Measurements from ENCODE around the gene NBPF15.
"Not testable (repeated sequence)": the region's sequence is repeated elsewhere in the genome, so short reads cannot be mapped to it uniquely, and the experiment has no call there.

The NBPF15 gene, protein sequence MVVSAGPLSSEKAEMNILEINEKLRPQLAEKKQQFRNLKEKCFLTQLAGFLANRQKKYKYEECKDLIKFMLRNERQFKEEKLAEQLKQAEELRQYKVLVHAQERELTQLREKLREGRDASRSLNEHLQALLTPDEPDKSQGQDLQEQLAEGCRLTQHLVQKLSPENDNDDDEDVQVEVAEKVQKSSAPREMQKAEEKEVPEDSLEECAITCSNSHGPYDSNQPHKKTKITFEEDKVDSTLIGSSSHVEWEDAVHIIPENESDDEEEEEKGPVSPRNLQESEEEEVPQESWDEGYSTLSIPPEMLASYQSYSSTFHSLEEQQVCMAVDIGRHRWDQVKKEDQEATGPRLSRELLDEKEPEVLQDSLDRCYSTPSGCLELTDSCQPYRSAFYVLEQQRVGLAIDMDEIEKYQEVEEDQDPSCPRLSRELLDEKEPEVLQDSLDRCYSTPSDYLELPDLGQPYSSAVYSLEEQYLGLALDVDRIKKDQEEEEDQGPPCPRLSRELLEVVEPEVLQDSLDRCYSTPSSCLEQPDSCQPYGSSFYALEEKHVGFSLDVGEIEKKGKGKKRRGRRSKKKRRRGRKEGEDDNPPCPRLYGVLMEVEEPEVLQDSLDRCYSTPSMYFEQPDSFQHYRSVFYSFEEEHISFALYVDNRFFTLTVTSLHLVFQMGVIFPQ

DNA sequence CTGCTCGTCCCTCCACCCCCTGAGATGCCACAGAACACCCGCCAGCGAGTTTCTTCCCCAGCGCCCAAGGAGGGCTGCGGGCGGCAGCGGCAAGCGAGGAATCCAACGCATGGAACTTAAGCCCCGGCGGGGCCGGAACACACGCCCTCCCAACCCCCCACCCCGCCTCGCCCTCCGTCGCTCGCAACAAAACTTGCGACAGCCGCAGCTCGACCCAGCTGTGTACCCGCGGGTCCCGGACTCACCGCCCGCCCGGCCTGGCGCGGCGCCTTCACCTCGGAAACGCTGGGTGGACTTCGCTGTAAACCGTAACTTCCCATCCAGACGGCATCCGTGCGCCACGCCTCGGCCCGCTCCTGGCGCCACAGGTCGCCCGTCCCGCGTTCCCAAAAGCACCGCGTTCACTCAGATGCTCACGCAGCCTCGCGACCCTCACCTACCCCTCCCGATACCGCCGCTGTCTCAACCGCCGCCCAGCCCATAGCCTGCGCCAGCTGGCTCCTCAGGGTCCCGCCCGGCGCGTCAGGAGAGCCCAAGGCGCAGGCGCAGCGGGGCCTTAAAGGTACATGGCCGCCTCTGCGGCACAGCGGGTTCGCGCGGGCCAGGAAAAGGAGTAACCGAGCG, at the start of gene NBPF15:
Gene NBPF15, minus strand, starts transcription at position 534 of the 624 bp plus-strand sequence. CDS start 21,666 bp downstream, outside the sequence.
- DNase-seq: peak; percentile 73 to 78

DNA sequence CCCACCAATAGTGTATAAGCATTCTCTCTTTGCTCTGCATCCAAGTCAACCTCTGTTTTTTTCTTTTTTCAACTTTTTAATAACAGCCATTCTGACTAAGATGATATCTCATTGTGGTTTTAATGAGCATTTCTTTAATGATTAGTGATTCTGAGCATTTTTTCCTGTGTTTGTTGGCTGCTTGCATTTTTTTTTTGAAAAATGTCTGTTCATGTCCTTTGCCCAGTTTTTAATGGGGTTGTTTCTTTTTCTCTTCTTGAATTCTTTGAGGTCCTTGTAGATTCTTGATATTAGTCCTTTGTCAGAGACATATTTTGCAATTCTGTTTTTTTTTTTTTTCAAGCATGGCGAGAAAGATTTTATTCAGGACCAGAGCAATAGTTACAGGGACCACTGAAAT, 35.0 kb upstream of the NBPF15 start:
- DNase-seq: not testable (repeated sequence)

GRCh38 chr1:144494130-144494529, 32.7 kb upstream of the NBPF15 start:
- not testable (repeated sequence) for DNase-seq

DNA sequence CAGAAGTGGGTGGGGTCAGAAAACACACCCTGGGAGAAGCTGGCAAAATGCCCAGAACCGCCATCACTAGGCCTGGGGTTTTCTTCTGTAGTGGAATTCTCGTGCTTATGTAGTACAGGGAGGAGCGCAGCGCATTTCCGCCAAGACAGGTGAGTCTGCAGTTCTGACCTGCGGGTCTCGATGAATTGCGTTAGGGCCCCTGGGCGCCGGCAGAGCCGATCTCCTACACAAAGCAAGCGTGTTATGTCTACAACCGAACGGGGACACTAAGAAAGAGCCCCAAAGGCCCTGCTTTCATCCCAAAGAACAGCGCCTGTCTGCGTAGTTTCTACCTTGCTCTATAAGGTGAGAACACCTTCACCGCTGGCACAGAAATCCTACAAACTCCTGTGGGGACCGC, 28.9 kb upstream of the NBPF15 start:
- peak; percentile 14 to 22 for DNase-seq

- DNase-seq: not testable (repeated sequence)
These were observed 25.5 kb upstream of the NBPF15 start for GRCh38 chr1:144487002-144487401.

GRCh38 chr1:144485048-144485993, 23.9 kb upstream of the NBPF15 start:
- DNase-seq: not testable (repeated sequence)

DNA sequence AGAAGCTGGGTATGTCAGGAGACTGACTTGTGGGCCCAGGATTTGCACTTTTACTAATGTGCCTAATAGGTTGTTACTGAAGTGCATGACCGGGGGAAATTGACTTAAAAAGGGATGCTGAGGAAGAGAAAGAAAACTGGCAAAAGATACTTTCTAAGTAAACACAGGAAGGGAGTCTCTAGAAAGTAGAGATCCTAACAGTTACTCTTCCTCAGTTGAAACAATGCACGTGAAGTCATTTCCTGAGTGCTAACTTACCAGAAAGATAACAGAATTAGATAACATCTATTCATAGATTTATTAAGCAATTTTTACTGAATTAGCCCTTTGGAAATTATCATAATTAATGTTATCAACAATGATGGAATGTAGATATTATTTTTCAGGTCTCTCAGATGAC, 12.4 kb upstream of the NBPF15 start:
- not testable (repeated sequence) for DNase-seq

- DNase-seq: not testable (repeated sequence)
These were observed 10.0 kb upstream of the NBPF15 start for GRCh38 chr1:144471434-144471833.

DNA sequence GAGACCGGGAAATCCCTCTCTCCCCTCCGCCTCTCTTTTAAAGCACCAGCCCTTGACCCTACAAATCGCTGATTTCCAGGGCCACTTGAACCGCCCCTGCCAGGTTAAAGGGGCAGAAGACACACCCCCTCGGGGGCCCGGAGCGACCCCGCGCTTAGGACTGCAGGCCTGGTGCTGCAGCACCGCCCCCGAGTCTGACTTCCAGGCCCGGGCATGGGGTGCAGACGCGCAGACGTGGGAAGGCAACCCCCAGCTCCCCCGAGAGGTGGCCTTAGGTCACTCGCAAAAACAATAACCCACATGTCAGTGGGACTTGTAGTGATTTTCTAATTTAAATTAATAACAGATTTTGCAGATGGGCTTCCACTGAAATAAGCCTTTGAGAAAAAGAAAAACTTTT, 309 bp upstream of the NBPF15 start:
- not testable (repeated sequence) for DNase-seq

DNA sequence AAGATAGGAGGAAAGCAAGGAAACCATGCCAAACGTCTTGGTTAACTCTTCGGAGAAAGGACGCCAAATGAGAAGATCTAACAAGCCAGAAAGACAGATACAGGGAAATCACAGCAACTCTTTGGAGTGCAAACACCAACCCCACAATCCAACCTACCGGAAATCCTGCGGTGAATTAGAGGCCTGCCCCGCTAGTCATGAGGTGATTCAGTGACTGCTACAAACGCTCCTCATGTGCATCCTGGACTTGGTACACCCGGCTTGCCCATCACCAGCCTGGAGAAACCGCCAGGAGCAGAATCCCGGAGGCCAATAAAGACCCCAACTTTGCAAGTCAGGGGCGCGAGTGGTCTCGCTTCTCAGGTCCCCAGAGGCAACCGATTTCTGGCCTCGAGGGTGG, 783 bp downstream of the NBPF15 start:
- DNase-seq: peak in 1 of 2 donors; percentile 12

GRCh38 chr1:144442402-144442801, 19.1 kb downstream of the NBPF15 start:
- not testable (repeated sequence) for DNase-seq

- not testable (repeated sequence) for DNase-seq
These were observed 21.7 kb downstream of the NBPF15 start for GRCh38 chr1:144439737-144440136.

GRCh38 chr1:144418891-144419694, 42.4 kb downstream of the NBPF15 start:
- DNase-seq: peak; percentile 74 to 76

- DNase-seq: not testable (repeated sequence)
These were observed 47.9 kb downstream of the NBPF15 start for GRCh38 chr1:144413404-144414118.

- peak; percentile 82 to 94 for DNase-seq
These were observed 48.7 kb downstream of the NBPF15 start for GRCh38 chr1:144412491-144413403.

DNA sequence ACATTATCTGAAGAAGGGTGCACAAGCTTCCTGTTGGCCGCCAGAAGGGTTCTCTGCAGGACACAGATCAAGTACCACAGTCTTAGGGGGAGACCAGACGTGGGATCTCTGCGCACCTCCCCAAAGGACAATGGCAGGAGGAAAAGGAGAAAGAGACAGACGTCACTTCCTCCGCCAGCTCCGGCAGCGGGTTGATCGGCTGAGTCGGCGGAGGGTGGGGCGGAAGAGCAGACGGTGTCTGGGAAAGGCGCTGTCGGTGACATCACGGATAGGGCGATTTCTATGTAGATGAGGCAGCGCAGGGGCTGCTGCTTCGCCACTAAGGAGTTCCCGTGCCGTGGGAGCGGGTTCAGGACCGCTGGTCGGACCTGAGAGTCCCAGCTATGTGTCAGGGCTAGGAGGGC, 49.4 kb downstream of the NBPF15 start:
- peak; percentile 76 to 77 for DNase-seq

DNA sequence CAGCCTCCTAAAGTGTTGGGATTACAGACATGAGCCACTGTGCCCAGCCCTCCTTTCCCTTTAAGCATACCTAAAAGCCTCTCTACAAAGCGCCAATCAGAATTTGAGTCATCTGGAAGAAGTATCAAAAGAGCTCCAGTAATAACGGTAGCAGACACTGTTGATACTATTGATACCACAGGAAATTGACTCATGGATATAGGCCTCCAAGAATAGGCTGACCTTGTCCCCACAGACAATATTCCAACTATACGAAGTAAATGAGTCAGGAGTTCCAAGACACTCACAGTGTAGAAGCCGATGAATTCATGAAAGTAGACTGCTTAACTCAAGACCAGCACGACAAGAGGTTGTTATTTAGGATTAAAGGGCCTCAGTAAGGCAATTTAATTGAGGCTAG, 58.7 kb downstream of the NBPF15 start:
- DNase-seq: not testable (repeated sequence)

- DNase-seq: not testable (repeated sequence)
These were observed 89.8 kb downstream of the NBPF15 start for GRCh38 chr1:144371651-144372050.
